Cardiac fibroblast (primary cell): ENCODE measurements around the gene SEPTIN2.
"Not testable (repeated sequence)": the region's sequence is repeated elsewhere in the genome, so short reads cannot be mapped to it uniquely, and the experiment has no call there.

Source experiments
- DNase-seq, 2 donors: peaks; one replicate each; pipeline versions ENCODE4 v3.0.0 to v3.0.0-alpha.2; 2010; ENCODE audit warnings: low read depth in 2 of 2
- H3K4me3 ChIP-seq, 2 donors: replicated peaks in 1 of 2; 1 replicate in 1 of 2; 2 replicates in 1 of 2; pipeline ENCODE4 v1.5.1; 2011; ENCODE audit warnings: low read depth in 2 of 2, low read length in 2 of 2, mild to moderate bottlenecking in 2 of 2, moderate library complexity in 1 of 2
- CTCF ChIP-seq: IDR thresholded peaks from one replicate; pipeline ENCODE4 v1.5.1; 2011; ENCODE audit warnings: low read depth, mild to moderate bottlenecking, low read length, inconsistent platforms

The SEPTIN2 gene

GRCh38 chr2:241288324-241288888, 27.3 kb upstream of the SEPTIN2 start:
- no peak for DNase-seq
- TF ChIP-seq CTCF: no peak
- no peak overlapping the region for H3K4me3 ChIP-seq

- H3K4me3 ChIP-seq: no peak overlapping the region
- DNase-seq: no peak
- TF ChIP-seq CTCF: no peak
Measured at GRCh38 chr2:241289053-241289452, 26.7 kb upstream of the SEPTIN2 start.

GRCh38 chr2:241289597-241289996, 26.1 kb upstream of the SEPTIN2 start:
- H3K4me3 ChIP-seq: no peak overlapping the region
- DNase-seq: no peak
- TF ChIP-seq CTCF: no peak

- TF ChIP-seq CTCF: no peak
Measured at GRCh38 chr2:241291153-241291552, 24.6 kb upstream of the SEPTIN2 start.

GRCh38 chr2:241291977-241292376, 23.7 kb upstream of the SEPTIN2 start:
- no peak for DNase-seq
- no peak overlapping the region for H3K4me3 ChIP-seq
- TF ChIP-seq CTCF: no peak

More at GRCh38 chr2:241291153-241291552, 24.6 kb upstream of the SEPTIN2 start:
- no peak overlapping the region for H3K4me3 ChIP-seq
- DNase-seq: no peak

- DNase-seq: peak in 1 of 2 donors; percentile 70
- not testable (repeated sequence) for H3K4me3 ChIP-seq
Measured at GRCh38 chr2:241293378-241293797, 22.3 kb upstream of the SEPTIN2 start.

- no peak overlapping the region for H3K4me3 ChIP-seq
- TF ChIP-seq CTCF: no peak
- no peak for DNase-seq
Measured at GRCh38 chr2:241295326-241296095, 20.2 kb upstream of the SEPTIN2 start.
